HEK293 (cell line): ENCODE data around the gene ARMC8.
"Not testable (repeated sequence)": the region's sequence is repeated elsewhere in the genome, so short reads cannot be mapped to it uniquely, and the experiment has no call there.

Source experiments
- CTCF ChIA-PET: fragments of 350-600 bp; formaldehyde crosslinking; extraction: SDS; loops from one replicate; lab custom pipeline; 2021; ENCODE audit warnings: antibody characterized with exemption; lab: Yijun Ruan, JAX
- POLR2A ChIA-PET: fragments of 300-600 bp; formaldehyde crosslinking; extraction: SDS; loops from one replicate; lab custom pipeline; 2020; ENCODE audit warnings: antibody characterized with exemption, inconsistent platforms; lab: Yijun Ruan, JAX
- H3K27ac ChIP-seq: fragments of 200-500 bp; sonication (Bioruptor generic); 2 replicates; pipeline ENCODE4 v1.5.1; 2014; ENCODE audit warnings: low read depth, low read length, control low read depth, inconsistent platforms; ENCODE audit errors: extremely low read depth
- H3K36me3 ChIP-seq, 2 experiments: fragments of 200-500 bp in 1 of 2; sonication (Bioruptor generic) in 1 of 2; 1 replicate in 1 of 2; 2 replicates in 1 of 2; pipeline ENCODE4 v1.5.1; 2014 to 2017; ENCODE audit warnings: inconsistent platforms in 2 of 2, low read length in 2 of 2; ENCODE audit not compliant: control insufficient read depth in 2 of 2, insufficient read depth in 1 of 2
- H3K4me1 ChIP-seq: fragments of 200-500 bp; sonication (Bioruptor generic); 2 replicates; pipeline ENCODE4 v1.5.1; 2014; ENCODE audit warnings: mild to moderate bottlenecking, low read length, inconsistent platforms; ENCODE audit not compliant: control insufficient read depth, insufficient read depth
- H3K4me3 ChIP-seq: 2 replicates; pipeline ENCODE4 v1.5.1; 2011; ENCODE audit warnings: low read depth, mild to moderate bottlenecking, control low read depth, low read length, moderate library complexity
- H3K9me3 ChIP-seq: fragments of 200-500 bp; sonication (Bioruptor generic); 2 replicates; pipeline ENCODE4 v1.5.1; 2014; ENCODE audit warnings: low read depth, low read length, inconsistent platforms; ENCODE audit not compliant: control insufficient read depth, insufficient read depth
- GLI2 ChIP-seq: fragments of 450-650 bp; formaldehyde crosslinking; IDR thresholded peaks from 2 replicates; pipeline ENCODE4; 2017; ENCODE audit warnings: missing biosample characterization, missing genetic modification characterization, low read depth, borderline replicate concordance
- GLIS1 ChIP-seq: fragments of 450-650 bp; formaldehyde crosslinking; IDR thresholded peaks from 2 replicates; pipeline ENCODE4 v1.5.1; 2016; ENCODE audit warnings: missing biosample characterization, missing genetic modification characterization
- IKZF3 ChIP-seq: fragments of 450-650 bp; IDR thresholded peaks from 2 replicates; pipeline ENCODE4 v1.5.0; 2018; ENCODE audit warnings: missing biosample characterization, mild to moderate bottlenecking, missing genetic modification characterization, moderate library complexity
- OVOL3 ChIP-seq: fragments of 450-650 bp; formaldehyde crosslinking; IDR thresholded peaks from 2 replicates; pipeline ENCODE4 v1.5.1; 2016; ENCODE audit warnings: missing biosample characterization, missing genetic modification characterization
- ZBTB17 ChIP-seq: fragments of 450-650 bp; formaldehyde crosslinking; IDR thresholded peaks from 2 replicates; pipeline ENCODE4 v1.5.1; 2016; ENCODE audit warnings: missing biosample characterization, missing genetic modification characterization
- ZNF138 ChIP-seq: fragments of 450-650 bp; formaldehyde crosslinking; IDR thresholded peaks from 2 replicates; pipeline ENCODE4 v1.5.1; 2016; ENCODE audit warnings: missing biosample characterization, missing genetic modification characterization, borderline replicate concordance
- ZNF155 ChIP-seq: fragments of 450-650 bp; formaldehyde crosslinking; IDR thresholded peaks from 2 replicates; pipeline ENCODE4 v1.5.1; 2016; ENCODE audit warnings: missing biosample characterization, missing genetic modification characterization
- ZNF223 ChIP-seq: fragments of 450-650 bp; formaldehyde crosslinking; IDR thresholded peaks from 2 replicates; pipeline ENCODE4 v1.5.1; 2016; ENCODE audit warnings: missing biosample characterization, missing genetic modification characterization
- ZNF324 ChIP-seq: fragments of 450-650 bp; formaldehyde crosslinking; IDR thresholded peaks from 2 replicates; pipeline ENCODE4 v1.5.1; 2016; ENCODE audit warnings: missing biosample characterization, missing genetic modification characterization
- ZNF473 ChIP-seq: fragments of 450-650 bp; formaldehyde crosslinking; IDR thresholded peaks from 2 replicates; pipeline ENCODE4 v1.5.1; 2017; ENCODE audit warnings: missing biosample characterization, missing genetic modification characterization
- ZNF555 ChIP-seq: fragments of 450-650 bp; formaldehyde crosslinking; conservative IDR thresholded peaks from 2 replicates; pipeline ENCODE4 v1.5.1; 2017; ENCODE audit warnings: missing biosample characterization, mild to moderate bottlenecking, missing genetic modification characterization, inconsistent platforms
- ZNF561 ChIP-seq: fragments of 450-650 bp; IDR thresholded peaks from 2 replicates; pipeline ENCODE4 v1.5.1; 2018; ENCODE audit warnings: missing biosample characterization, missing genetic modification characterization, borderline replicate concordance
- ZNF660 ChIP-seq: fragments of 450-650 bp; IDR thresholded peaks from 2 replicates; pipeline ENCODE4 v1.5.1; 2018; ENCODE audit warnings: missing biosample characterization, mild to moderate bottlenecking, missing genetic modification characterization
- TF ChIP-seq, protein P1 (sequence below): fragments of 450-650 bp; formaldehyde crosslinking; IDR thresholded peaks from 2 replicates; pipeline ENCODE4 v1.5.1; 2016; ENCODE audit warnings: missing biosample characterization, missing genetic modification characterization
- TF ChIP-seq, protein P2 (sequence below): fragments of 450-650 bp; formaldehyde crosslinking; IDR thresholded peaks from 2 replicates; pipeline ENCODE4 v1.5.1; 2016; ENCODE audit warnings: missing biosample characterization, missing genetic modification characterization
- TF ChIP-seq, protein P3 (sequence below): fragments of 450-650 bp; formaldehyde crosslinking; IDR thresholded peaks from 2 replicates; pipeline ENCODE4 v1.5.1; 2016; ENCODE audit warnings: missing biosample characterization, missing genetic modification characterization, borderline replicate concordance

ARMC8 gene

DNA sequence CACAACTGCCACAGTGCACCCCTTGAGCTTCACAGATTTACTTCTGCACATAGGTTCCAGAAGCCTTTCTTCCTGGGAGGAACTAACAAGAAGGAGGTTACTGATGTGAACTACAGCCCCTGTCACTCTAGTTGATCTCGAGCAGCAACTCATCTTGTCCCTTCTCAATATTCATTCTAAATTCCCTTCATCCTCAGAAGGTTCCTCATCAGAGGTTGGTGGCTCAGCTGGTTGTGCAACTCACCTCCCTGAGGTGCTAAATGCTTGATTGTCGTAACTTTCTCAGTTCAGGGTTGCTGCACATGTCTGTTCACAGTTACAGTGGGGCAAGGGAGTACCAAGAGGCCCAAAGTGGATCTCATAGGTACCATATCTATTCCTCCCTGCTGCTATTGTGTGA lies 49.2 kb upstream of the ARMC8 start (continued):
- no peak for TF ChIP-seq IKZF3 (tag by site-specific recombination)
- no peak for TF ChIP-seq ZNF155 (tag by site-specific recombination)
- TF ChIP-seq GLI2 (tag by site-specific recombination) = no peak
- TF ChIP-seq ZNF561 = no peak
- TF ChIP-seq ZNF138 (tag by site-specific recombination) = no peak
- no peak for TF ChIP-seq ZNF473 (tag by site-specific recombination)
- TF ChIP-seq, protein P1, sequence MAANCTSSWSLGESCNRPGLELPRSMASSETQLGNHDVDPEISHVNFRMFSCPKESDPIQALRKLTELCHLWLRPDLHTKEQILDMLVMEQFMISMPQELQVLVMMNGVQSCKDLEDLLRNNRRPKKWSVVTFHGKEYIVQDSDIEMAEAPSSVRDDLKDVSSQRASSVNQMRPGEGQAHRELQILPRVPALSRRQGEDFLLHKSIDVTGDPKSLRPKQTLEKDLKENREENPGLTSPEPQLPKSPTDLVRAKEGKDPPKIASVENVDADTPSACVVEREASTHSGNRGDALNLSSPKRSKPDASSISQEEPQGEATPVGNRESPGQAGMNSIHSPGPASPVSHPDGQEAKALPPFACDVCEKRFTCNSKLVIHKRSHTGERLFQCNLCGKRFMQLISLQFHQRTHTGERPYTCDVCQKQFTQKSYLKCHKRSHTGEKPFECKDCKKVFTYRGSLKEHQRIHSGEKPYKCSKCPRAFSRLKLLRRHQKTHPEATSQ = no peak
- TF ChIP-seq, protein P2, sequence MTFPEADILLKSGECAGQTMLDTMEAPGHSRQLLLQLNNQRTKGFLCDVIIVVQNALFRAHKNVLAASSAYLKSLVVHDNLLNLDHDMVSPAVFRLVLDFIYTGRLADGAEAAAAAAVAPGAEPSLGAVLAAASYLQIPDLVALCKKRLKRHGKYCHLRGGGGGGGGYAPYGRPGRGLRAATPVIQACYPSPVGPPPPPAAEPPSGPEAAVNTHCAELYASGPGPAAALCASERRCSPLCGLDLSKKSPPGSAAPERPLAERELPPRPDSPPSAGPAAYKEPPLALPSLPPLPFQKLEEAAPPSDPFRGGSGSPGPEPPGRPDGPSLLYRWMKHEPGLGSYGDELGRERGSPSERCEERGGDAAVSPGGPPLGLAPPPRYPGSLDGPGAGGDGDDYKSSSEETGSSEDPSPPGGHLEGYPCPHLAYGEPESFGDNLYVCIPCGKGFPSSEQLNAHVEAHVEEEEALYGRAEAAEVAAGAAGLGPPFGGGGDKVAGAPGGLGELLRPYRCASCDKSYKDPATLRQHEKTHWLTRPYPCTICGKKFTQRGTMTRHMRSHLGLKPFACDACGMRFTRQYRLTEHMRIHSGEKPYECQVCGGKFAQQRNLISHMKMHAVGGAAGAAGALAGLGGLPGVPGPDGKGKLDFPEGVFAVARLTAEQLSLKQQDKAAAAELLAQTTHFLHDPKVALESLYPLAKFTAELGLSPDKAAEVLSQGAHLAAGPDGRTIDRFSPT (tag by site-specific recombination) = no peak
- TF ChIP-seq, protein P3, sequence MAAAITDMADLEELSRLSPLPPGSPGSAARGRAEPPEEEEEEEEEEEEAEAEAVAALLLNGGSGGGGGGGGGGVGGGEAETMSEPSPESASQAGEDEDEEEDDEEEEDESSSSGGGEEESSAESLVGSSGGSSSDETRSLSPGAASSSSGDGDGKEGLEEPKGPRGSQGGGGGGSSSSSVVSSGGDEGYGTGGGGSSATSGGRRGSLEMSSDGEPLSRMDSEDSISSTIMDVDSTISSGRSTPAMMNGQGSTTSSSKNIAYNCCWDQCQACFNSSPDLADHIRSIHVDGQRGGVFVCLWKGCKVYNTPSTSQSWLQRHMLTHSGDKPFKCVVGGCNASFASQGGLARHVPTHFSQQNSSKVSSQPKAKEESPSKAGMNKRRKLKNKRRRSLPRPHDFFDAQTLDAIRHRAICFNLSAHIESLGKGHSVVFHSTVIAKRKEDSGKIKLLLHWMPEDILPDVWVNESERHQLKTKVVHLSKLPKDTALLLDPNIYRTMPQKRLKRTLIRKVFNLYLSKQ (tag by site-specific recombination) = no peak
- no peak for TF ChIP-seq ZBTB17 (tag by site-specific recombination)
- TF ChIP-seq ZNF555 (tag by site-specific recombination) = no peak

DNA sequence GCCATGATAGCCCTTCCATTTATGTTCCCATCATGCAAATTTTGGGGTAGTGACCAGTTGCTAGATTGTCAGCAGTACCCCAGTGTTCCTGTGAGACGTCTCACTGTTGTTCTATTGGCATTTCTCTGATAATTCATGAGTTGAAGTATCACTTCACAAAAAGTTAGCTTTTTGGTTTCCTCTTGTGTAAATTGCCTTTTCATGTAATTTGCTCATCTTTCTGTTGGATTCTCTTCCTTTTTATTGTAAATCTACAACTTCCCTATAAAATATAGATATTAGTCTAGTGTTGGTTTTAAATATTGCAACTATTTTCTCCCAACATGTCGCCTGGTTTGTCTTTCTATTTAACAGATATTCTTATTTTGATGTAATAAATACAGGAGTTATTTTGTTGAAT lies 47.4 kb upstream of the ARMC8 start:
- CTCF ChIA-PET = no interaction called here
- Histone ChIP-seq H3K36me3 (no peaks in the 10 kb centered on the region), H3K4me3 (no peak overlapping the region)

DNA sequence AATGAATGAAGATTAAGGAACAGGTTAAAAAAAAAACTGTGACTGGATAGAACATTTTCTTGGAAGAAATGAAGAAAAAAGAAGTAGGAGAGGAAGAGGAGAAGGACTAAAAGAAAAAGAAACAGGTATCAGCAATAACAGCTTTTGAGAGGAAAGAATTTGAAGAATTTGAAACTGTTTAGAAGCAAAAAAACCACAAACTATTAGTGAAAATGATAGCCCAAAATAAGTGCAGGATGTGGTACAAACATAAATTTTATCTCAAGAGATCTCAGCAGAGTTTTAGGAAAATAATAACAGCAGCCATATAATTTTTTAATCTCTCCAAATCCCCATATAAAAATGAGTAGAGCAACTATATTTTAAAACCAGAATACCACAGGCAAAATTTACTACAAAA lies 46.2 kb upstream of the ARMC8 start:
- TF ChIP-seq ZNF155 (tag by site-specific recombination) (no peak), GLIS1 (no peak), ZNF324 (tag by site-specific recombination) (no peak)
- Histone ChIP-seq H3K4me1 (no peaks in the 10 kb centered on the region), H3K4me3 (no peak overlapping the region), H3K36me3 (no peaks in the 10 kb centered on the region), H3K9me3 (no peaks in the 10 kb centered on the region), H3K27ac (no peak overlapping the region)
- CTCF ChIA-PET = interaction anchor here (0.7 kb wide), 1 partner anchor 215 kb away, joined by 3 read pairs; no protein-coding TSS in a partner anchor
- POLR2A ChIA-PET = no interaction called here

More for the DNA sequence above, 47.4 kb upstream of the ARMC8 start:
- Histone ChIP-seq H3K4me1 (no peaks in the 10 kb centered on the region), H3K27ac (no peak overlapping the region), H3K9me3 (no peaks in the 10 kb centered on the region)
- POLR2A ChIA-PET = no interaction called here
- TF ChIP-seq ZNF660 (tag by site-specific recombination) (no peak), OVOL3 (tag by site-specific recombination) (no peak), ZNF223 (tag by site-specific recombination) (no peak)

DNA sequence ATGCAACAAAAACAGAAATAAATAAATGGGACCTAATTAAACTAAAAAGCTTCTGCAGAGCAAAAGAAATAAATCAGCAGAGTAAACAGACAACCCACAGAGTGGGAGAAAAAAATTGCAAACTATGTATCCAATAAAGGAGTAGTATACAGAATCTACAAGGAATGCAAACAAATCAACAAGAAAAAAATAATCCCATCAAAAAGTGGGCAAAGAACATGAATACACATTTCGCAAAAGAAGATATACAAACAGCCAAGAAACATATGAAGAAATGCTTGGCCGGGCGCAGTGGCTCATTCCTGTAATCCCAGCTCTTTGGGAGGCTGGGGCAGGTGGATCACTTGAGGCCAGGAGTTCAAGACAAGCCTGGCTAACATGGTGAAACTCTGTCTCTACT lies 44.9 kb upstream of the ARMC8 start:
- H3K9me3 ChIP-seq, H3K4me1 ChIP-seq, POLR2A ChIA-PET, H3K4me3 ChIP-seq, H3K36me3 ChIP-seq, H3K27ac ChIP-seq: not testable (repeated sequence)
- CTCF ChIA-PET = interaction anchor here (0.6 kb wide), 1 partner anchor 1729 kb away, joined by 3 read pairs; no protein-coding TSS in a partner anchor
